H9 (cell line): ENCODE data around the gene ENTPD6. TPM values are rescaled to one million over a fixed set of nuclear protein-coding genes. Genes with fewer than 3 reads are reported as not detected.
A peak's percentile ranks its signal among the peaks of the same experiment; 100 is the strongest.

Experiments used
- DNase-seq: peaks from one replicate; pipeline ENCODE4 v3.0.0-alpha.2; 2017
- H2AFZ ChIP-seq: one replicate; pipeline ENCODE4 v1.6.1; 2013; ENCODE audit warnings: mild to moderate bottlenecking, low read length, control low read depth, moderate library complexity
- H2AK5ac ChIP-seq: 2 replicates; pipeline ENCODE4 v1.6.1; 2013; ENCODE audit warnings: low read length, control low read depth, mixed read lengths; ENCODE audit not compliant: insufficient read length
- H2BK120ac ChIP-seq: one replicate; pipeline ENCODE4 v1.6.1; 2013; ENCODE audit warnings: low read depth, mild to moderate bottlenecking, low read length, control low read depth, inconsistent platforms; ENCODE audit not compliant: poor library complexity, severe bottlenecking
- H2BK12ac ChIP-seq: 2 replicates; pipeline ENCODE4 v1.6.1; 2013; ENCODE audit warnings: low read length, control low read depth, mixed read lengths, low read depth; ENCODE audit not compliant: insufficient read length
- H2BK15ac ChIP-seq: 2 replicates; pipeline ENCODE4 v1.6.1; 2013; ENCODE audit warnings: low read depth, low read length, control low read depth
- H2BK20ac ChIP-seq: one replicate; pipeline ENCODE4 v1.6.1; 2013; ENCODE audit warnings: low read depth, mild to moderate bottlenecking, low read length, control low read depth, inconsistent platforms; ENCODE audit not compliant: poor library complexity, severe bottlenecking
- H2BK5ac ChIP-seq: 2 replicates; pipeline ENCODE4 v1.6.1; 2013; ENCODE audit warnings: low read length, control low read depth, mixed read lengths; ENCODE audit not compliant: insufficient read length
- H3K14ac ChIP-seq: 2 replicates; pipeline ENCODE4 v1.6.1; 2013; ENCODE audit warnings: low read length, control low read depth; ENCODE audit not compliant: insufficient read depth
- H3K18ac ChIP-seq: 2 replicates; pipeline ENCODE4 v1.6.1; 2013; ENCODE audit warnings: low read depth, mild to moderate bottlenecking, mixed read lengths, low read length, control low read depth; ENCODE audit not compliant: insufficient read length
- H3K23ac ChIP-seq: 2 replicates; pipeline ENCODE4 v1.6.1; 2013; ENCODE audit warnings: low read length, control low read depth, mixed read lengths, low read depth; ENCODE audit not compliant: insufficient read length
- H3K23me2 ChIP-seq: 2 replicates; pipeline ENCODE4 v1.6.1; 2013; ENCODE audit warnings: low read depth, mild to moderate bottlenecking, mixed read lengths, low read length, control low read depth; ENCODE audit not compliant: insufficient read length, poor library complexity, severe bottlenecking
- H3K27ac ChIP-seq: 2 replicates; pipeline ENCODE4 v1.5.1; 2013; ENCODE audit warnings: low read length, control low read depth, mixed read lengths, low read depth; ENCODE audit not compliant: insufficient read length
- H3K27me3 ChIP-seq: 2 replicates; pipeline ENCODE4 v1.6.1; 2013; ENCODE audit warnings: low read length, control low read depth, inconsistent platforms; ENCODE audit not compliant: insufficient read depth
- H3K4ac ChIP-seq: 2 replicates; pipeline ENCODE4 v1.6.1; 2013; ENCODE audit warnings: low read depth, mild to moderate bottlenecking, control low read depth, inconsistent platforms, low read length, moderate library complexity
- H3K4me1 ChIP-seq: 2 replicates; pipeline ENCODE4 v1.6.1; 2013; ENCODE audit warnings: low read length, control low read depth, inconsistent platforms; ENCODE audit not compliant: insufficient read depth
- H3K4me2 ChIP-seq: 2 replicates; pipeline ENCODE4 v1.6.1; 2013; ENCODE audit warnings: low read length, control low read depth, mixed read lengths; ENCODE audit not compliant: insufficient read length, insufficient read depth
- H3K56ac ChIP-seq: 2 replicates; pipeline ENCODE4 v1.6.1; 2013; ENCODE audit warnings: low read depth, mild to moderate bottlenecking, mixed read lengths, low read length, control low read depth; ENCODE audit not compliant: insufficient read length
- H3K79me1 ChIP-seq: 2 replicates; pipeline ENCODE4 v1.6.1; 2013; ENCODE audit warnings: low read depth, mild to moderate bottlenecking, moderate library complexity, low read length, control low read depth, inconsistent platforms; ENCODE audit not compliant: insufficient read depth, poor library complexity, severe bottlenecking
- H3K79me2 ChIP-seq: 2 replicates; pipeline ENCODE4 v1.6.1; 2013; ENCODE audit warnings: low read length, control low read depth, inconsistent platforms; ENCODE audit not compliant: insufficient read depth
- H3K9ac ChIP-seq: 2 replicates; pipeline ENCODE4 v1.6.1; 2013; ENCODE audit warnings: low read length, control low read depth, mixed read lengths; ENCODE audit not compliant: insufficient read length; ENCODE audit errors: extremely low read depth
- H3K9me3 ChIP-seq: one replicate; pipeline ENCODE4 v1.6.1; 2013; ENCODE audit warnings: low read depth, low read length, inconsistent platforms; ENCODE audit not compliant: control insufficient read depth
- H3T11ph ChIP-seq: one replicate; pipeline ENCODE4 v1.6.1; 2013; ENCODE audit warnings: mild to moderate bottlenecking, low read length, control low read depth, inconsistent platforms
- H4K20me1 ChIP-seq: one replicate; pipeline ENCODE4 v1.6.1; 2013; ENCODE audit not compliant: control insufficient read depth, insufficient read length, insufficient read depth
- H4K5ac ChIP-seq: 2 replicates; pipeline ENCODE4 v1.6.1; 2013; ENCODE audit warnings: low read depth, mild to moderate bottlenecking, mixed read lengths, low read length, control low read depth; ENCODE audit not compliant: insufficient read length
- H4K8ac ChIP-seq: replicated peaks from 2 replicates; pipeline ENCODE4 v1.6.1; 2013; ENCODE audit warnings: low read length, control low read depth, mixed read lengths, low read depth; ENCODE audit not compliant: insufficient read length
- H4K91ac ChIP-seq: 2 replicates; pipeline ENCODE4 v1.6.1; 2013; ENCODE audit warnings: low read depth, mild to moderate bottlenecking, moderate library complexity, mixed read lengths, low read length, control low read depth; ENCODE audit not compliant: insufficient read length
- H3K27ac Mint-ChIP-seq, 3 experiments: 2 replicates in 2 of 3; 3 replicates in 1 of 3; pipeline ENCODE4 v1.8.0; 2020 to 2021; ENCODE audit warnings: mixed read lengths in 3 of 3, mild to moderate bottlenecking in 1 of 3, moderate library complexity in 1 of 3
- H3K27me3 Mint-ChIP-seq: 2 replicates; pipeline ENCODE4 v1.8.0; 2021; ENCODE audit warnings: low read depth, mild to moderate bottlenecking, moderate library complexity, mixed read lengths
- H3K36me3 Mint-ChIP-seq, 3 experiments: 2 replicates in 2 of 3; 3 replicates in 1 of 3; pipeline ENCODE4 v1.8.0; 2020 to 2021; ENCODE audit warnings: low read depth in 3 of 3, mixed read lengths in 3 of 3; ENCODE audit not compliant: insufficient read depth in 1 of 3
- H3K4me1 Mint-ChIP-seq, 2 experiments: 2 replicates each; pipeline ENCODE4 v1.8.0; 2020; ENCODE audit warnings: mixed read lengths in 2 of 2
- H3K4me3 Mint-ChIP-seq, 2 experiments: 2 replicates in 1 of 2; 3 replicates in 1 of 2; pipeline ENCODE4 v1.8.0; 2020 to 2021; ENCODE audit warnings: mild to moderate bottlenecking in 2 of 2, mixed read lengths in 2 of 2, moderate library complexity in 1 of 2
- H3K9me3 Mint-ChIP-seq, 2 experiments: 2 replicates in 1 of 2; 3 replicates in 1 of 2; pipeline ENCODE4 v1.8.0; 2020; ENCODE audit warnings: mild to moderate bottlenecking in 2 of 2, mixed read lengths in 2 of 2, moderate library complexity in 1 of 2
- WGBS: extraction: QIAGEN DNeasy Blood & Tissue Kit; methylation state at CpG from one replicate; pipeline ENCODE4 v1.1.7; 2013; ENCODE audit warnings: missing lambda C conversion rate, low lambda C conversion rate, mixed read lengths; ENCODE audit not compliant: insufficient read length; ENCODE audit errors: extremely low coverage; 5-methylcytosine and 5-hydroxymethylcytosine counted together
- total RNA-seq: library from RNA; stranded (reverse); gene quantifications from 2 replicates; pipeline ENCODE4 v1.2.1, GENCODE V29; 2021
- TF ChIP-seq, protein P1 (sequence below): fragments of 200-600 bp; sonication (generic); conservative IDR thresholded peaks from 3 replicates; pipeline ENCODE4 v1.8.0; 2021; ENCODE audit warnings: antibody characterized with exemption, mild to moderate bottlenecking

Gene ENTPD6
- total RNA-seq, 1 experiment from 2014 or later, result 57.4 TPM

DNA sequence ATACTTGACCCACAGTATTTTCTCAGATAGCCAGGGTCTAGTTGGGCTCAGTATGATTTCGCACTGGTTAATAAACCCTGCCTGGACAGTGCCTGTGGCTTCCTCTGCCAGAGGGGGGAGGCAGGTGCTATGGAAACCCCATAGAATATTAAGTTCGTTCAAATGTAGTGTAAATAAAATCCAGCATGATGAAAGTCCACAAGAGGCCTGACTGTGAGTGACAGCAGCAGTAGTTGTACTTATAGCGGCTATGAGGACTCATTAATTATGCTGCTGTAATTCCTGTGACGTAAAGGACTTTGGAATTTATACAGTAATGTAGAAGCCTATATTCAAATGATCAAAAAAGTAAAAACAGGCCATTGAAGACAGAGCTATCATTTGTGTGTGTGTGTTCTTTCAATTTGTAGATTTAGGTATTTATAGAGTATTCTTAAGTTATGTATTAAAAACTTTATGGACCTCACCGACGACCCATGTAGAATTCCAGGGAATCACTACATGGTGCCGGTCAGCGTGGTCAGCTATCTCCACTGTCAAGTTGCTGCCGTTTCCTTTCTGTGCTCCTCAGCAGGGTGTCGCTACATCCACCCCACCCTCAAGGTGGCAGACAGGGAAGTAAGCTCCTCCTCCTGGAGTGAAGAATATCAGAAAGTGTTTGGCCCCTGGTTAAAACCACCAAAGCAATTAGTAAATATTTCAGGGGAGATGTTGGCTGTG, 62.4 kb downstream of the ENTPD6 start:
- TF ChIP-seq, protein P1, sequence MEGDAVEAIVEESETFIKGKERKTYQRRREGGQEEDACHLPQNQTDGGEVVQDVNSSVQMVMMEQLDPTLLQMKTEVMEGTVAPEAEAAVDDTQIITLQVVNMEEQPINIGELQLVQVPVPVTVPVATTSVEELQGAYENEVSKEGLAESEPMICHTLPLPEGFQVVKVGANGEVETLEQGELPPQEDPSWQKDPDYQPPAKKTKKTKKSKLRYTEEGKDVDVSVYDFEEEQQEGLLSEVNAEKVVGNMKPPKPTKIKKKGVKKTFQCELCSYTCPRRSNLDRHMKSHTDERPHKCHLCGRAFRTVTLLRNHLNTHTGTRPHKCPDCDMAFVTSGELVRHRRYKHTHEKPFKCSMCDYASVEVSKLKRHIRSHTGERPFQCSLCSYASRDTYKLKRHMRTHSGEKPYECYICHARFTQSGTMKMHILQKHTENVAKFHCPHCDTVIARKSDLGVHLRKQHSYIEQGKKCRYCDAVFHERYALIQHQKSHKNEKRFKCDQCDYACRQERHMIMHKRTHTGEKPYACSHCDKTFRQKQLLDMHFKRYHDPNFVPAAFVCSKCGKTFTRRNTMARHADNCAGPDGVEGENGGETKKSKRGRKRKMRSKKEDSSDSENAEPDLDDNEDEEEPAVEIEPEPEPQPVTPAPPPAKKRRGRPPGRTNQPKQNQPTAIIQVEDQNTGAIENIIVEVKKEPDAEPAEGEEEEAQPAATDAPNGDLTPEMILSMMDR, result no peak
- Mint-ChIP-seq H3K27me3 (no peaks in the 10 kb centered on the region), H3K36me3 (peaks cover 42 to 51% (median 45%) of the 10 kb centered on the region in 3 experiments), H3K27ac (no peak overlapping the region; a peak in 1 of 7 replicates), H3K4me1 (peaks cover 0 to 10% of the 10 kb centered on the region in 2 experiments; a peak in 1 of 4 replicates), H3K9me3 (peaks cover 16 to 17% of the 10 kb centered on the region in 2 experiments; a peak in 4 of 5 replicates), H3K4me3 (no peak overlapping the region)
- Histone ChIP-seq H3K9me3 (no peaks in the 10 kb centered on the region), H4K5ac (no peak overlapping the region), H4K8ac (no peak overlapping the region), H3K56ac (no peak overlapping the region), H2AFZ (no peak overlapping the region), H3K79me2 (peaks cover 3% of the 10 kb centered on the region; the same call in 1 of the 2 replicates), H3K18ac (no peak overlapping the region), H2AK5ac (no peak overlapping the region), H3K23me2 (no peaks in the 10 kb centered on the region), H2BK120ac (no peak overlapping the region), H3K27me3 (no peaks in the 10 kb centered on the region), H2BK20ac (no peak overlapping the region), H3K4me2 (no peak overlapping the region), H4K20me1 (no peaks in the 10 kb centered on the region), H3T11ph (no peak overlapping the region), H3K4ac (no peak overlapping the region), H2BK12ac (no peak overlapping the region), H3K14ac (no peak overlapping the region), H2BK5ac (no peak overlapping the region), H3K9ac (no peak overlapping the region), H3K23ac (no peak overlapping the region), H3K4me1 (no peaks in the 10 kb centered on the region), H3K79me1 (no peaks in the 10 kb centered on the region), H4K91ac (no peak overlapping the region), H2BK15ac (no peak overlapping the region), H3K27ac (no peak overlapping the region)
- WGBS, result no CpG with 5 or more reads among the region's 10 CpGs
- peak; percentile 20 for DNase-seq
